Astrocyte (in vitro differentiated cells and primary cell): Measurements from ENCODE around the gene ELK4.

Experiments
- CTCF ChIP-seq: IDR thresholded peaks from 2 replicates; pipeline ENCODE4 v1.5.1; 2011; ENCODE audit warnings: low read depth, mild to moderate bottlenecking, inconsistent platforms, low read length, moderate library complexity; ENCODE audit not compliant: insufficient read depth
- EZH2 ChIP-seq: IDR thresholded peaks from 2 replicates; pipeline ENCODE4 v1.6.1; 2012; ENCODE audit warnings: mild to moderate bottlenecking, low read length, inconsistent platforms; ENCODE audit not compliant: insufficient read depth

GRCh38 chr1:205680073-205680851, 48.5 kb upstream of the ELK4 start, which contains the start of gene SLC45A3:
- TF ChIP-seq CTCF (no peak), EZH2 (no peak)
